ENCODE data around the gene CDC5L.

DNA sequence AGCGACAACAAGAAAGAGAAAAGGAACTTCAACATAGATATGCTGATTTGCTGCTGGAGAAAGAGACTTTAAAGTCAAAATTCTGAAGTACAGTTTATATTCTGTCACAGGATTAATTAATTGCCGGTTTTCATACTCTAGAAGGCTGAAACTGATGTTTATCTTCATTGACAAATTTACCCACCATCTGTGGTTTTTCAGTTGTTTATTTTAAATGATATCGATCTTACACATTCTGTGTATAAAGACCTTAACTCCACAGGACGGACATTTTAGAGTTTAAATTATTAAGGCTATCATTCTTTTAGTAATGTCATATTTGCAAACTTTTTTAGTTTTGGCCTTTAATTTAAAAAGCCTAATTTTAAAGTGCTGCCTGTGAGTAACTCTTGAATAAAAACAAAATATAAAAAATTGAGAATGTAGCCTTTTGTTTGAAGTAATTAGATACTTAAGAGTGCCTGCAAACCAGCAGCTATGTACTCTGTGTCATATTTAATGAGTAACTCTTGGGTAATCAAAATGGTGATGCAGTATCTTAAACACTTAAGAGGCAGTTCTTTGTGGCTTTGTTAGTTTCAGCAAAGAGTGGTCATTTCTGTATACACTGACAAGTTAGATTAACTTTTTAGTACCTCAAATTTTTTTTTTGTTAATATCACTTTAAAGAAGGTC lies 59.3 kb downstream of the CDC5L start:
- no peak for TF ChIP-seq FOXM1 (IDR thresholded peaks at IDR 0.05; ENCODE audit: borderline replicate concordance)
- no peak for TF ChIP-seq CTBP1 (IDR thresholded peaks at IDR 0.05; ENCODE audit: borderline replicate concordance)
- TF ChIP-seq SUZ12 (IDR thresholded peaks at IDR 0.05): no peak
- TF ChIP-seq ZNF384 (IDR thresholded peaks at IDR 0.05): no peak
- TF ChIP-seq SP1 (IDR thresholded peaks at IDR 0.05): no peak
- no peak for TF ChIP-seq FOXA1 (IDR thresholded peaks at IDR 0.05)
- TF ChIP-seq ELF4 (IDR thresholded peaks at IDR 0.05): no peak
- no peak for TF ChIP-seq FOXK2 (IDR thresholded peaks at IDR 0.05)
- TF ChIP-seq BHLHE40 (IDR thresholded peaks at IDR 0.05; ENCODE audit: borderline replicate concordance): no peak

All from HEK293T (cell line).